GM06990 (cell line): Measurements from ENCODE around the gene ELAVL2.

Source experiments
- DNase-seq: peaks from one replicate; pipeline ENCODE4 v3.0.0-alpha.2; 2011; ENCODE audit not compliant: insufficient read length; ENCODE audit errors: extremely low read depth
- H3K27me3 ChIP-seq: replicated peaks from 2 replicates; pipeline ENCODE4 v1.6.0; 2011; ENCODE audit warnings: low read length; ENCODE audit not compliant: control insufficient read depth, insufficient read depth
- H3K36me3 ChIP-seq: 2 replicates; pipeline ENCODE4 v1.5.1; 2011; ENCODE audit warnings: low read length; ENCODE audit not compliant: control insufficient read depth, insufficient read depth
- H3K4me3 ChIP-seq: replicated peaks from 2 replicates; pipeline ENCODE4 v1.5.1; 2011; ENCODE audit warnings: low read depth, mild to moderate bottlenecking, control low read depth, low read length
- TF ChIP-seq, protein P1 (sequence below): IDR thresholded peaks from 2 replicates; pipeline ENCODE4 v1.5.1; 2011; ENCODE audit warnings: low read length, control low read depth, mild to moderate bottlenecking, inconsistent platforms; ENCODE audit not compliant: insufficient read depth, poor library complexity, severe bottlenecking

The ELAVL2 gene

DNA sequence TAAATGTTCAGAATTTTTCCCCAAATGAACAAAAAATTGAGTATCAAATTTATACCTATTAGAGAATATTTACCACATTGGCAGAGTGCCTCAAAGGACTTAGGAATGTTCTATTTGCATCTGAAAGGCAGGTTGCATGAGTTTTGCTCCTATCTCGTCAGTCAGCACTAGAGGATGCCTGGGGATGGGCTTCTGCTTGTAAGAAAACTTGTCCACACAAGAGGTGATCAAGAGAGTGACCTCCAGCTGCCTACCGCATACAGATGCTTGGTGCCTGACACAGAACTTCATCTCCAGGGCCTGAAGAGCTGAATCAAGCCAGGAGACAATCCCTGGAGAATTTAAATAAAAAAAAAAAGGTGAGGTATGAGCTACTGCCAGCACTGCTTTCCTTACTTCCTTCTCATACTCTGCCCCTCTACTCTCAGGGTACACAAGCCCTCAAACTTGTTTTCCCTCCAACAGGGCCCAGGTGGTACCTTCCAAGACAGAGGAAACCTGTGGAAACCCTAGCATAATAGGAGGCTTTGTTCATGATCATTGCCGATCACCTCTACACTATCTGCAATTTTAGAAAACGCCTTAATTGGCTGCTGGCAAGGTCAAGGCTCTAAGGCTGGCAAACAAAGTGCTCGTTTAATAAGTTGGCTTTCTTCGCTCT is 166.6 kb downstream of the ELAVL2 start:
- Histone ChIP-seq H3K4me3 (no peak overlapping the region), H3K27me3 (no peaks in the 10 kb centered on the region), H3K36me3 (no peaks in the 10 kb centered on the region)
- TF ChIP-seq, protein P1, sequence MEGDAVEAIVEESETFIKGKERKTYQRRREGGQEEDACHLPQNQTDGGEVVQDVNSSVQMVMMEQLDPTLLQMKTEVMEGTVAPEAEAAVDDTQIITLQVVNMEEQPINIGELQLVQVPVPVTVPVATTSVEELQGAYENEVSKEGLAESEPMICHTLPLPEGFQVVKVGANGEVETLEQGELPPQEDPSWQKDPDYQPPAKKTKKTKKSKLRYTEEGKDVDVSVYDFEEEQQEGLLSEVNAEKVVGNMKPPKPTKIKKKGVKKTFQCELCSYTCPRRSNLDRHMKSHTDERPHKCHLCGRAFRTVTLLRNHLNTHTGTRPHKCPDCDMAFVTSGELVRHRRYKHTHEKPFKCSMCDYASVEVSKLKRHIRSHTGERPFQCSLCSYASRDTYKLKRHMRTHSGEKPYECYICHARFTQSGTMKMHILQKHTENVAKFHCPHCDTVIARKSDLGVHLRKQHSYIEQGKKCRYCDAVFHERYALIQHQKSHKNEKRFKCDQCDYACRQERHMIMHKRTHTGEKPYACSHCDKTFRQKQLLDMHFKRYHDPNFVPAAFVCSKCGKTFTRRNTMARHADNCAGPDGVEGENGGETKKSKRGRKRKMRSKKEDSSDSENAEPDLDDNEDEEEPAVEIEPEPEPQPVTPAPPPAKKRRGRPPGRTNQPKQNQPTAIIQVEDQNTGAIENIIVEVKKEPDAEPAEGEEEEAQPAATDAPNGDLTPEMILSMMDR = no peak
- DNase-seq = no peak

GRCh38 chr9:23658376-23659258 is 167.4 kb downstream of the ELAVL2 start:
- TF ChIP-seq, protein P1 = no peak
- DNase-seq = no peak
- no peaks in the 10 kb centered on the region for H3K36me3 ChIP-seq
- H3K4me3 ChIP-seq = no peak overlapping the region
- no peaks in the 10 kb centered on the region for H3K27me3 ChIP-seq

- Histone ChIP-seq H3K4me3 (no peak overlapping the region), H3K36me3 (no peaks in the 10 kb centered on the region), H3K27me3 (no peaks in the 10 kb centered on the region)
- TF ChIP-seq, protein P1 = no peak
- DNase-seq = no peak
Measured at GRCh38 chr9:23651051-23651450, 175.0 kb downstream of the ELAVL2 start.

GRCh38 chr9:23648651-23649050 is 177.4 kb downstream of the ELAVL2 start:
- DNase-seq = no peak
- TF ChIP-seq, protein P1 = no peak
- Histone ChIP-seq H3K4me3 (no peak overlapping the region), H3K27me3 (no peaks in the 10 kb centered on the region), H3K36me3 (no peaks in the 10 kb centered on the region)

DNA sequence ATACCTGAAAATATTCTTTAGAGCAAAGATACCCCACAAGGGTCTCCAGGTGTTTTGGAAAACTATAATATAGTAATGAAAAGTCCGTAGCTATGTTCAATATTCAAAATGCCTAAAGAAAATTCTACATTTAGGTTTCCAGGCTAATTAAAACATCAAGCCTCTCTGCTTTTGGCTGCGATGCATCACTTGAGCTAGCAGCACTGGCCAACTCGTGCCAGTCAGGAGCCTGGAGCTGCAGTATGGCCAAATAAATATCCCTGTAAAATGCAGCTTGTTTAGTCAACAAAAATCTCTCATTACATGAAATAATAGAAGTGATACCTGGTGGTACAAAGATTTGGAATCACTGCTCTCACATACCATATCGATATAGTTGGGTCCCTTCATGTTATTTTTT is 181.1 kb downstream of the ELAVL2 start:
- TF ChIP-seq, protein P1 = no peak
- H3K27me3 ChIP-seq = no peaks in the 10 kb centered on the region
- no peak for DNase-seq

More for the DNA sequence above, 181.1 kb downstream of the ELAVL2 start:
- Histone ChIP-seq H3K4me3 (no peak overlapping the region), H3K36me3 (no peaks in the 10 kb centered on the region)
